Measurements from ENCODE around the gene SURF1.
"Not testable (repeated sequence)": the region's sequence is repeated elsewhere in the genome, so short reads cannot be mapped to it uniquely, and the experiment has no call there.

SURF1 gene

GRCh38 chr9:133379153-133380086 is 23.1 kb upstream of the SURF1 start:
- no peaks in the 10 kb centered on the region for H3K27me3 Mint-ChIP-seq

GRCh38 chr9:133378408-133378962 is 22.2 kb upstream of the SURF1 start:
- no peak overlapping the region for H3K27ac Mint-ChIP-seq (ENCODE audit: low read depth)
- peaks cover 13% of the 10 kb centered on the region for H3K36me3 Mint-ChIP-seq (ENCODE audit: insufficient read depth)
- H3K4me3 Mint-ChIP-seq = no peak overlapping the region
- H3K27me3 Mint-ChIP-seq = no peaks in the 10 kb centered on the region
- DNase-seq (ENCODE audit: low spot score in 2 of 2) (no peak), ATAC-seq (replicated peaks; ENCODE audit: extremely low read depth, poor library complexity, severe bottlenecking) (no peak)
- no peaks in the 10 kb centered on the region for H3K9me3 Mint-ChIP-seq
- peaks cover 15% of the 10 kb centered on the region for H3K4me1 Mint-ChIP-seq

More at GRCh38 chr9:133379153-133380086, 23.1 kb upstream of the SURF1 start:
- no peak for ATAC-seq (replicated peaks; ENCODE audit: extremely low read depth, poor library complexity, severe bottlenecking)
- peaks cover 9% of the 10 kb centered on the region for H3K4me1 Mint-ChIP-seq
- peaks cover 10% of the 10 kb centered on the region for H3K36me3 Mint-ChIP-seq (ENCODE audit: insufficient read depth)
- no peak overlapping the region for H3K27ac Mint-ChIP-seq (ENCODE audit: low read depth)
- H3K4me3 Mint-ChIP-seq = no peak overlapping the region
- H3K9me3 Mint-ChIP-seq = no peaks in the 10 kb centered on the region
- DNase-seq (ENCODE audit: low spot score in 2 of 2) = no peak

DNA sequence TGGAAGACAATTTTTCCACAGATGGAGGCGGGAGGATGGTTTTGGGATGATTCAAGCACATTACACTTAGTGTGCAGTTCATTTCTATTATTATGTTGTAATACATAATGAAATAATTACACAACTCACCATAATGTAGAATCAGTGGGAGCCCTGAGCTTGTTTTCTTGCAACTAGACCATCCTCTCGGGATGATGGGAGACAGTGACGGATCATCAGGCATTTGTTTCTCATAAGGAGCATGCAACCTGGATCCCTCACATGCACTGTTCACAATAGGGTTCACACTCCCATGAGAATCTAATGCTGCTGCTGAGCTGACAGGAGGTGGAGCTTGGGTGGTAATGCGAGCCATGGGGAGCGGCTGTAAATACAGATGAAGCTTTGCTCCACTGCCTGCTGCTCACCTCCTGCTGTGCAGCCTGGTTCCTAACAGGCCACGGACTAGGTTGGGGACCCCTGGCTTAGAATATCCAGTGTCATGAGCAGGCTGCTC is 21.5 kb upstream of the SURF1 start:
- Mint-ChIP-seq H3K4me3 (no peak overlapping the region), H3K36me3 (ENCODE audit: insufficient read depth) (peaks cover 16% of the 10 kb centered on the region), H3K4me1 (peaks cover 18% of the 10 kb centered on the region), H3K9me3 (no peaks in the 10 kb centered on the region), H3K27me3 (no peaks in the 10 kb centered on the region), H3K27ac (ENCODE audit: low read depth) (no peak overlapping the region)
- ATAC-seq (replicated peaks; ENCODE audit: extremely low read depth, poor library complexity, severe bottlenecking) = no peak
- no peak for DNase-seq (ENCODE audit: low spot score in 2 of 2)

- Mint-ChIP-seq H3K4me3 (peak overlapping the region; percentile 23), H3K36me3 (ENCODE audit: insufficient read depth) (peaks cover 21% of the 10 kb centered on the region), H3K4me1 (peaks cover 23% of the 10 kb centered on the region)
- H3K27ac Mint-ChIP-seq (ENCODE audit: low read depth); H3K27me3 Mint-ChIP-seq; ATAC-seq (replicated peaks; ENCODE audit: extremely low read depth, poor library complexity, severe bottlenecking); DNase-seq (ENCODE audit: low spot score in 2 of 2); H3K9me3 Mint-ChIP-seq: not testable (repeated sequence)
Observed at GRCh38 chr9:133377280-133377679, 21.0 kb upstream of the SURF1 start.

GRCh38 chr9:133375724-133376654 is 19.7 kb upstream of the SURF1 start, which contains the start of the genes STKLD1 and SURF4:
TSS of gene STKLD1 (plus strand) at chr9:133376366. CDS start at chr9:133376474, 108 bp downstream.
TSS of gene SURF4 (minus strand) at chr9:133376060. CDS start at chr9:133375969, 91 bp downstream.
- H3K36me3 Mint-ChIP-seq (ENCODE audit: insufficient read depth) = peaks cover 25% of the 10 kb centered on the region

DNA sequence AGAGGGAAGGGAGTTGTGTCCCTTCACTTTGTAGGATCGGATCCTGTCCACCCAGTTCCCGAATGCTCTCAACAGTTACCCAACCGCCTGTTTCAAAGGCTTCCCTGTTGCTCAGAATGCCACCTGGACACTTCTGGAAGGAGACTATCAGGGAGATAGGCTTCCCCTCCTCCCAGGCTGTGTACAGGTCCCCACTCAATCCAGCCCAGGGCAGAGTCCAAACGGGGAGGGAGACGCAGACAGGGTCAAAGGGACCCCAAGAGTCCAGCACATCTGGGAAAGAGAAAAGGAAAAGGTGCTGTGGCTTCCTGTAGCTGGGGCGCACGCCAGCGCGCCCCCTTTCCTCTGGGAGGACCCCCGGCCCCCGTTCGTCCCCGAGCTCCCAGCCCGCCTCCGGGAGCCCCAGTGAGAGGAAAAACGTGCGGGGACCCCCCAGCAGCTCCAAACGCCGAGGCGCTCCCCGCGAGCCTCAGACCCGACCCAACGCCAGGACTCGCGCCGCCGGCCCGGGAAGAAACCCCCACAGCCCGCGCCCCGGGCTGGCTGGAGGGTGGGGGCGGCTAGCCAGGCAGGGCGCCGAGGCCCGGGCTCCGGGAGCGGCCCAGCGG is 18.9 kb upstream of the SURF1 start:
- no peaks in the 10 kb centered on the region for H3K9me3 Mint-ChIP-seq
- H3K27me3 Mint-ChIP-seq = no peaks in the 10 kb centered on the region
- H3K4me3 Mint-ChIP-seq = peak overlapping the region; percentile 90
- DNase-seq (ENCODE audit: low spot score in 2 of 2) (no peak), ATAC-seq (replicated peaks; ENCODE audit: extremely low read depth, poor library complexity, severe bottlenecking) (no peak)
- H3K4me1 Mint-ChIP-seq = peaks cover 43% of the 10 kb centered on the region
- H3K27ac Mint-ChIP-seq (ENCODE audit: low read depth) = peak overlapping the region; percentile 92
- H3K36me3 Mint-ChIP-seq (ENCODE audit: insufficient read depth) = peaks cover 29% of the 10 kb centered on the region

More at GRCh38 chr9:133375724-133376654, 19.7 kb upstream of the SURF1 start, which contains the start of the genes STKLD1 and SURF4:
- DNase-seq (ENCODE audit: low spot score in 2 of 2) (peak; percentile 88 to 92), ATAC-seq (replicated peaks; ENCODE audit: extremely low read depth, poor library complexity, severe bottlenecking) (peak; percentile 81)
- H3K4me3 Mint-ChIP-seq = peak within 1 kb of the TSS; percentile 90
- no peaks in the 10 kb centered on the region for H3K27me3 Mint-ChIP-seq
- H3K27ac Mint-ChIP-seq (ENCODE audit: low read depth) = peak within 1 kb of the TSS; percentile 92
- peaks cover 36% of the 10 kb centered on the region for H3K4me1 Mint-ChIP-seq
- no peaks in the 10 kb centered on the region for H3K9me3 Mint-ChIP-seq

- Mint-ChIP-seq H3K36me3 (ENCODE audit: insufficient read depth) (peaks cover 34% of the 10 kb centered on the region), H3K27me3 (no peaks in the 10 kb centered on the region), H3K4me3 (peak overlapping the region; percentile 90), H3K27ac (ENCODE audit: low read depth) (peak overlapping the region; percentile 92), H3K9me3 (no peaks in the 10 kb centered on the region), H3K4me1 (peaks cover 49% of the 10 kb centered on the region)
- ATAC-seq (replicated peaks; ENCODE audit: extremely low read depth, poor library complexity, severe bottlenecking) (no peak), DNase-seq (ENCODE audit: low spot score in 2 of 2) (no peak)
Observed at GRCh38 chr9:133374612-133375115, 18.4 kb upstream of the SURF1 start.

- H3K27ac Mint-ChIP-seq (ENCODE audit: low read depth) = peak overlapping the region; percentile 96
- H3K27me3 Mint-ChIP-seq = no peaks in the 10 kb centered on the region
- H3K4me3 Mint-ChIP-seq = peak overlapping the region; percentile 74
- DNase-seq (ENCODE audit: low spot score in 2 of 2) (no peak), ATAC-seq (replicated peaks; ENCODE audit: extremely low read depth, poor library complexity, severe bottlenecking) (no peak)
- H3K9me3 Mint-ChIP-seq = no peaks in the 10 kb centered on the region
- H3K36me3 Mint-ChIP-seq (ENCODE audit: insufficient read depth) = peaks cover 42% of the 10 kb centered on the region
- peaks cover 65% of the 10 kb centered on the region for H3K4me1 Mint-ChIP-seq
Observed at GRCh38 chr9:133372144-133372543, 15.9 kb upstream of the SURF1 start.

DNA sequence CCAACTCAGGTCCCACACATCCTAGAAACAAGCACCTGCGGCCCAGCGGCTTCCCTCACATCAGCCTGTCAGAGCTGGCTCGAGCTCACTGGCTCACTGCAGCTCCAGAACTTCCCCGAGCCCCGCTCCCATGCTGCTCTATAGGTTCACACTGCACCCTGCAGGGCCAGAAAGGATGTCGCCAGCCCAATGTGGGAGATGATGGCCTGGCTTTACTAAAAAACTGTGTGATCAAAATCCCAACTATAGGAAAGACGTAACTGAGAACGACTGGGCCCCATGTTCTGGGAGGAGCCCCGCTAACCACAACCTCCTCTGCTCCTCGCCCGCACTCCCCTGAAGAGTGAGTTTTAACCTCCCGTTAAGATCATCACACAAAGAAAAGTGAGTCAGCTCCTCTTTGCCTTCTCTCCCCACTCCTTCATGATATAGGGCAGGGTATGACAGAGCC is 15.0 kb upstream of the SURF1 start:
- Mint-ChIP-seq H3K4me1 (peaks cover 74% of the 10 kb centered on the region), H3K4me3 (peak overlapping the region; percentile 74), H3K36me3 (ENCODE audit: insufficient read depth) (peaks cover 45% of the 10 kb centered on the region), H3K9me3 (no peaks in the 10 kb centered on the region), H3K27ac (ENCODE audit: low read depth) (peak overlapping the region; percentile 96), H3K27me3 (no peaks in the 10 kb centered on the region)
- ATAC-seq (replicated peaks; ENCODE audit: extremely low read depth, poor library complexity, severe bottlenecking) (peak; percentile 50), DNase-seq (ENCODE audit: low spot score in 2 of 2) (peak; percentile 35 to 58)

DNA sequence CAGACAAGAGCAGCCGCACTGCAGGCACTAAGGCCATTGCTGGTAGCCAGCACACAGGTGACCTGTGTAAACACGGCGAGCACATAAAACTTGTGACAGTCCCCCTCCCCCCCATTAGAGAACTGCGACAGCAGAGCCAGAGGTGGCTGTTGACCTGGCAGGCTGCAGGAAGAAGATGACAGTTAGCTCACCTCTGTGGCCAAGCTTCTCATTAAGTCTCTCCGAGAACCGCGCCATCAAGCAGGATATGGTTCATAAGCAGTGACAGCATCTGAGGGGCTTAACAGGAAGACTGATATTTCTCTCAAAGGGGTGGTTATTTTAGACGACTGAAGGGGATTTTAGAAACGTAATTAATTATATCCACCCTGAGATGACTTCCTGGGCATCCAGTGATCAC is 14.4 kb upstream of the SURF1 start:
- Mint-ChIP-seq H3K27ac (ENCODE audit: low read depth) (peak overlapping the region; percentile 96), H3K27me3 (no peaks in the 10 kb centered on the region), H3K4me3 (peak overlapping the region; percentile 74), H3K36me3 (ENCODE audit: insufficient read depth) (peaks cover 51% of the 10 kb centered on the region), H3K4me1 (peaks cover 80% of the 10 kb centered on the region), H3K9me3 (no peaks in the 10 kb centered on the region)
- DNase-seq (ENCODE audit: low spot score in 2 of 2) = peak in 1 of 2 donors; percentile 65
- ATAC-seq (replicated peaks; ENCODE audit: extremely low read depth, poor library complexity, severe bottlenecking) = peak; percentile 77

DNA sequence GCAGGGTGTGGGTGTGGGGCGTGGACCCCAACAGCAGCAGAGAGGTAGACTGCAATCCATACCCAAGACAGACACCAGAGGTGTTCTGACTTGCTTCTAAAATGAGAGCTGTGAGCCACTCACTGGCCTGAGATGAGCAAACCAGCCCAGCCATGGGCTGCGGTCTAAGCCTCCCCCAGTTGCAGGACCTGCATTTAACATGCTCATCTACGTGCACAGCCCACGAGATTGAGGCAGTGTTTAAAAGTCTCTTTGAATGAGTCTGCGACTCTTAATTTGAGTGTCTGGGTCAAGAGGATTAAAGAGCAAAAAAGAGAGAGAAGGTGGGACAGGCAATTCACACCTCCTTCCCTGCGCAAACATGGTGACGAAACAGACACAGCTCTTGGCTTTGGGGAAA is 13.6 kb upstream of the SURF1 start:
- H3K27ac Mint-ChIP-seq (ENCODE audit: low read depth) = peak overlapping the region; percentile 96
- H3K9me3 Mint-ChIP-seq = no peaks in the 10 kb centered on the region
- peaks cover 53% of the 10 kb centered on the region for H3K36me3 Mint-ChIP-seq (ENCODE audit: insufficient read depth)
- peaks cover 77% of the 10 kb centered on the region for H3K4me1 Mint-ChIP-seq
- H3K4me3 Mint-ChIP-seq = peak overlapping the region; percentile 74
- no peaks in the 10 kb centered on the region for H3K27me3 Mint-ChIP-seq
- peak in 1 of 2 donors; percentile 35 for DNase-seq (ENCODE audit: low spot score in 2 of 2)
- ATAC-seq (replicated peaks; ENCODE audit: extremely low read depth, poor library complexity, severe bottlenecking) = peak; percentile 16
